Measurements from ENCODE around the gene STAMBP.

- TF ChIP-seq POLR2A (IDR thresholded peaks at IDR 0.05; ENCODE audit: low read depth, low read length), result no peak
- TF ChIP-seq, protein P1, sequence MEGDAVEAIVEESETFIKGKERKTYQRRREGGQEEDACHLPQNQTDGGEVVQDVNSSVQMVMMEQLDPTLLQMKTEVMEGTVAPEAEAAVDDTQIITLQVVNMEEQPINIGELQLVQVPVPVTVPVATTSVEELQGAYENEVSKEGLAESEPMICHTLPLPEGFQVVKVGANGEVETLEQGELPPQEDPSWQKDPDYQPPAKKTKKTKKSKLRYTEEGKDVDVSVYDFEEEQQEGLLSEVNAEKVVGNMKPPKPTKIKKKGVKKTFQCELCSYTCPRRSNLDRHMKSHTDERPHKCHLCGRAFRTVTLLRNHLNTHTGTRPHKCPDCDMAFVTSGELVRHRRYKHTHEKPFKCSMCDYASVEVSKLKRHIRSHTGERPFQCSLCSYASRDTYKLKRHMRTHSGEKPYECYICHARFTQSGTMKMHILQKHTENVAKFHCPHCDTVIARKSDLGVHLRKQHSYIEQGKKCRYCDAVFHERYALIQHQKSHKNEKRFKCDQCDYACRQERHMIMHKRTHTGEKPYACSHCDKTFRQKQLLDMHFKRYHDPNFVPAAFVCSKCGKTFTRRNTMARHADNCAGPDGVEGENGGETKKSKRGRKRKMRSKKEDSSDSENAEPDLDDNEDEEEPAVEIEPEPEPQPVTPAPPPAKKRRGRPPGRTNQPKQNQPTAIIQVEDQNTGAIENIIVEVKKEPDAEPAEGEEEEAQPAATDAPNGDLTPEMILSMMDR (conservative IDR thresholded peaks at IDR 0.05; ENCODE audit: low read depth, low read length), result no peak
- no peak for TF ChIP-seq RAD21 (IDR thresholded peaks at IDR 0.05; ENCODE audit: low read length)
- no peak for TF ChIP-seq SMC3 (IDR thresholded peaks at IDR 0.05; ENCODE audit: low read depth, low read length)
Observed at GRCh38 chr2:73916666-73917065, 87.9 kb downstream of the STAMBP start.

Data from IMR-90 (cell line).